SU-DHL-6 (cell line): ENCODE measurements around the gene CFDP1.

ENCODE experiments used
- H2AFZ ChIP-seq: fragments of 200-600 bp; sonication (generic); 2 replicates; pipeline ENCODE4 v1.6.1; 2014; ENCODE audit warnings: low read depth, mild to moderate bottlenecking, moderate library complexity, mixed read lengths, antibody characterized with exemption, low read length; ENCODE audit not compliant: severe bottlenecking
- H3F3A ChIP-seq: fragments of 200-600 bp; shearing (Covaris generic); 2 replicates; pipeline ENCODE4 v1.6.0; 2016; ENCODE audit warnings: antibody characterized with exemption, mild to moderate bottlenecking; ENCODE audit not compliant: insufficient read depth
- H3K27ac ChIP-seq: fragments of 200-600 bp; sonication (generic); 2 replicates; pipeline ENCODE4 v1.5.1; 2016; ENCODE audit warnings: low read depth, mild to moderate bottlenecking, low read length, moderate library complexity, mixed read lengths
- H3K27me3 ChIP-seq: fragments of 200-600 bp; sonication (generic), shearing (Covaris generic); 2 replicates; pipeline ENCODE4 v1.6.0; 2014; ENCODE audit warnings: mild to moderate bottlenecking, low read length
- H3K36me3 ChIP-seq: fragments of 200-600 bp; sonication (generic); 2 replicates; pipeline ENCODE4 v1.6.1; 2014; ENCODE audit warnings: mild to moderate bottlenecking, low read length, mixed read lengths
- H3K4me2 ChIP-seq: fragments of 300-600, 200-600 bp; shearing (Covaris generic), sonication (generic); 2 replicates; pipeline ENCODE4 v1.6.0; 2014; ENCODE audit warnings: low read length, low read depth, mild to moderate bottlenecking; ENCODE audit not compliant: poor library complexity, severe bottlenecking
- H3K4me3 ChIP-seq: fragments of 200-600 bp; sonication (generic); 2 replicates; pipeline ENCODE4 v1.5.1; 2014; ENCODE audit warnings: antibody characterized with exemption, low read length, mild to moderate bottlenecking, mixed read lengths; ENCODE audit not compliant: insufficient read depth, poor library complexity, severe bottlenecking
- H3K79me2 ChIP-seq: fragments of 200-600 bp; sonication (generic); 2 replicates; pipeline ENCODE4 v1.6.1; 2014; ENCODE audit warnings: mild to moderate bottlenecking, low read length, moderate library complexity; ENCODE audit not compliant: insufficient read depth
- H3K9ac ChIP-seq: fragments of 200-600 bp; sonication (generic); 2 replicates; pipeline ENCODE4 v1.7.0; 2014; ENCODE audit warnings: mild to moderate bottlenecking, low read length
- H3K9me2 ChIP-seq: fragments of 200-600 bp; sonication (generic); replicated peaks from 2 replicates; pipeline ENCODE4 v1.6.1; 2014; ENCODE audit warnings: low read length; ENCODE audit not compliant: insufficient read depth
- H3K9me3 ChIP-seq: fragments of 200-600 bp; sonication (generic); 2 replicates; pipeline ENCODE4 v1.6.1; 2014; ENCODE audit warnings: low read length, mixed read lengths; ENCODE audit not compliant: insufficient read depth
- H4K20me1 ChIP-seq: fragments of 200-600 bp; sonication (generic); 2 replicates; pipeline ENCODE4 v1.6.1; 2014; ENCODE audit warnings: low read depth, mild to moderate bottlenecking, antibody characterized with exemption, low read length, moderate library complexity, mixed read lengths
- CTCF ChIP-seq: fragments of 200-600 bp; sonication (generic); IDR thresholded peaks from one replicate; pipeline ENCODE4 v1.5.1; 2017; ENCODE audit warnings: antibody characterized with exemption, mild to moderate bottlenecking, low read length, moderate library complexity; ENCODE audit not compliant: insufficient read depth, poor library complexity, severe bottlenecking
- EZH2phosphoT487 ChIP-seq: fragments of 200-600 bp; sonication (generic), shearing (Covaris generic); conservative IDR thresholded peaks from 2 replicates; pipeline ENCODE4 v1.6.1; 2018; ENCODE audit warnings: mild to moderate bottlenecking, antibody characterized with exemption, low read length, moderate library complexity, mixed read lengths

Gene CFDP1

GRCh38 chr16:75288181-75288580, 145.1 kb downstream of the CFDP1 start:
- TF ChIP-seq CTCF (no peak), EZH2phosphoT487 (no peak)
- H3K79me2 ChIP-seq: no peaks in the 10 kb centered on the region
- H3K27me3 ChIP-seq: no peaks in the 10 kb centered on the region
- no peaks in the 10 kb centered on the region for H3K9me2 ChIP-seq
- no peak overlapping the region for H3K4me3 ChIP-seq
- no peaks in the 10 kb centered on the region for H3K9me3 ChIP-seq
- no peak overlapping the region for H3K27ac ChIP-seq
- no peak overlapping the region for H3K4me2 ChIP-seq
- H3F3A ChIP-seq: no peaks in the 10 kb centered on the region
- H3K9ac ChIP-seq: no peak overlapping the region
- H4K20me1 ChIP-seq: no peaks in the 10 kb centered on the region
- H3K36me3 ChIP-seq: no peaks in the 10 kb centered on the region
- H2AFZ ChIP-seq: no peak overlapping the region

- no peak overlapping the region for H3K27ac ChIP-seq
- H4K20me1 ChIP-seq: no peaks in the 10 kb centered on the region
- no peaks in the 10 kb centered on the region for H3K9me3 ChIP-seq
- TF ChIP-seq EZH2phosphoT487 (no peak), CTCF (no peak)
- no peaks in the 10 kb centered on the region for H3K27me3 ChIP-seq
- no peak overlapping the region for H3K9ac ChIP-seq
- H3K4me2 ChIP-seq: no peak overlapping the region
- no peaks in the 10 kb centered on the region for H3K79me2 ChIP-seq
- H2AFZ ChIP-seq: no peak overlapping the region
- H3F3A ChIP-seq: no peaks in the 10 kb centered on the region
- no peaks in the 10 kb centered on the region for H3K9me2 ChIP-seq
- H3K36me3 ChIP-seq: no peaks in the 10 kb centered on the region
- no peak overlapping the region for H3K4me3 ChIP-seq
These were observed 145.6 kb downstream of the CFDP1 start for GRCh38 chr16:75287708-75288107.

- Histone ChIP-seq H3K79me2 (no peaks in the 10 kb centered on the region), H3K4me2 (no peak overlapping the region), H3K9ac (no peak overlapping the region), H3F3A (no peaks in the 10 kb centered on the region), H2AFZ (no peak overlapping the region), H3K4me3 (no peak overlapping the region), H4K20me1 (no peaks in the 10 kb centered on the region), H3K27ac (no peak overlapping the region), H3K27me3 (no peaks in the 10 kb centered on the region), H3K36me3 (no peaks in the 10 kb centered on the region), H3K9me3 (no peaks in the 10 kb centered on the region), H3K9me2 (no peaks in the 10 kb centered on the region)
- no peak for TF ChIP-seq EZH2phosphoT487
- TF ChIP-seq CTCF: no peak
These were observed 146.9 kb downstream of the CFDP1 start for GRCh38 chr16:75286389-75286788.
